AG09309 (cell line): ENCODE results near the gene CDKAL1.

Source experiments
- DNase-seq: peaks from one replicate; pipeline ENCODE4 v3.0.0-alpha.2; 2010; ENCODE audit warnings: low read depth
- H3K4me3 ChIP-seq: 2 replicates; pipeline ENCODE4 v1.5.1; 2011; ENCODE audit warnings: mild to moderate bottlenecking, low read depth, low read length, moderate library complexity; ENCODE audit not compliant: control insufficient read depth
- CTCF ChIP-seq: IDR thresholded peaks from 2 replicates; pipeline ENCODE4 v1.5.1; 2011; ENCODE audit warnings: mild to moderate bottlenecking, low read depth, low read length, inconsistent platforms; ENCODE audit not compliant: insufficient read depth, control insufficient read depth; ENCODE audit errors: missing control alignments

CDKAL1 gene

GRCh38 chr6:20703049-20703448, 168.8 kb downstream of the CDKAL1 start:
- H3K4me3 ChIP-seq: no peak overlapping the region
- no peak for TF ChIP-seq CTCF
- DNase-seq: no peak

- TF ChIP-seq CTCF: no peak
- no peak for DNase-seq
- no peak overlapping the region for H3K4me3 ChIP-seq
Observed at GRCh38 chr6:20704325-20705025, 170.2 kb downstream of the CDKAL1 start.

GRCh38 chr6:20705741-20706140, 171.5 kb downstream of the CDKAL1 start:
- no peak for TF ChIP-seq CTCF
- DNase-seq: no peak
- no peak overlapping the region for H3K4me3 ChIP-seq

- no peak for DNase-seq
- H3K4me3 ChIP-seq: no peak overlapping the region
- no peak for TF ChIP-seq CTCF
Observed at GRCh38 chr6:20706238-20706938, 172.1 kb downstream of the CDKAL1 start.

GRCh38 chr6:20706939-20707485, 172.8 kb downstream of the CDKAL1 start:
- DNase-seq: no peak
- H3K4me3 ChIP-seq: no peak overlapping the region
- TF ChIP-seq CTCF: no peak

GRCh38 chr6:20707870-20708269, 173.6 kb downstream of the CDKAL1 start:
- H3K4me3 ChIP-seq: no peak overlapping the region
- no peak for TF ChIP-seq CTCF
- no peak for DNase-seq
